ENCODE results near the gene COPG2. TPM values are rescaled to one million over a fixed set of nuclear protein-coding genes. Genes with fewer than 3 reads are reported as not detected.
A peak's percentile ranks its signal among the peaks of the same experiment; 100 is the strongest.
"Not testable (repeated sequence)": the region's sequence is repeated elsewhere in the genome, so short reads cannot be mapped to it uniquely, and the experiment has no call there.

The COPG2 gene
- total and polyA plus RNA-seq, 5 donors from 2014 or later = 1.1 to 6.1 (median 1.7) TPM

GRCh38 chr7:130699686-130700085 is 31.1 kb upstream of the COPG2 start:
- ATAC-seq (ENCODE audit: low read depth in 2 of 2) (no peak), DNase-seq (no peak)
- Histone ChIP-seq H3K4me3 (ENCODE audit: low read depth, low read length) (no peak overlapping the region), H3K27me3 (ENCODE audit: control insufficient read depth, insufficient read depth, low read length) (peaks cover 2% of the 10 kb centered on the region), H3K27ac (ENCODE audit: insufficient read depth, low read length, poor library complexity, severe bottlenecking) (no peak overlapping the region), H3K9me3 (ENCODE audit: control insufficient read depth in 2 of 2, low read length in 2 of 2) (no peaks in the 10 kb centered on the region), H3K36me3 (ENCODE audit: control insufficient read depth, insufficient read depth, low read length) (no peaks in the 10 kb centered on the region), H3K4me1 (ENCODE audit: control insufficient read depth, insufficient read depth, low read length, poor library complexity, severe bottlenecking) (no peaks in the 10 kb centered on the region)
- Mint-ChIP-seq H3K36me3 (no peaks in the 10 kb centered on the region), H3K9me3 (peaks cover 0 to 6% (median 0%) of the 10 kb centered on the region in 7 donors), H3K27ac (no peak overlapping the region), H3K4me3 (no peak overlapping the region), H3K27me3 (peaks cover 8% of the 10 kb centered on the region), H3K4me1 (no peaks in the 10 kb centered on the region)

DNA sequence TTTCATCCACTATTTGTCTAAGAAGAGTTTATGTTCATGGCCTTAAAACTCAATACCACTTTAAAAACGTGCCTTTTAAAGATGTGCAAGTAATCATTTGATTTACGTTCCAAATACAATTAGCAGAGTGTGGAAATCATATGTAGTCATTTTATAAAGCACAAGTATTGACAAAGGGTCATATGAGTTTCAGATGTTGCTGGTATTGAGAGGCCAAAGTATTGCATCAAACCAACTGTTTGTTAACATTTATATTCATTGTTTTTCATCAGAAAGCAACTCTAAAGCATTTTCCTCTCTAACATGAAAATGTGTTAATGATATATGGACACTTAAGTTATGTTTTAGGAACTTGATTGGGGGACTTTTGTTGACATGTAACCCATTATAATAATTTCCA is 29.3 kb upstream of the COPG2 start:
- Histone ChIP-seq H3K4me1 (ENCODE audit: control insufficient read depth, insufficient read depth, low read length, poor library complexity, severe bottlenecking) (no peaks in the 10 kb centered on the region), H3K36me3 (ENCODE audit: control insufficient read depth, insufficient read depth, low read length) (no peaks in the 10 kb centered on the region), H3K4me3 (ENCODE audit: low read depth, low read length) (no peak overlapping the region), H3K27me3 (ENCODE audit: control insufficient read depth, insufficient read depth, low read length) (no peaks in the 10 kb centered on the region), H3K9me3 (ENCODE audit: control insufficient read depth in 2 of 2, low read length in 2 of 2) (no peaks in the 10 kb centered on the region), H3K27ac (ENCODE audit: insufficient read depth, low read length, poor library complexity, severe bottlenecking) (no peak overlapping the region)
- Mint-ChIP-seq H3K4me1 (no peaks in the 10 kb centered on the region), H3K9me3 (peaks cover 0 to 7% (median 0%) of the 10 kb centered on the region in 7 donors), H3K27me3 (peaks cover 8% of the 10 kb centered on the region), H3K27ac (no peak overlapping the region), H3K36me3 (no peaks in the 10 kb centered on the region), H3K4me3 (no peak overlapping the region)
- DNase-seq (no peak), ATAC-seq (ENCODE audit: low read depth in 2 of 2) (no peak)

DNA sequence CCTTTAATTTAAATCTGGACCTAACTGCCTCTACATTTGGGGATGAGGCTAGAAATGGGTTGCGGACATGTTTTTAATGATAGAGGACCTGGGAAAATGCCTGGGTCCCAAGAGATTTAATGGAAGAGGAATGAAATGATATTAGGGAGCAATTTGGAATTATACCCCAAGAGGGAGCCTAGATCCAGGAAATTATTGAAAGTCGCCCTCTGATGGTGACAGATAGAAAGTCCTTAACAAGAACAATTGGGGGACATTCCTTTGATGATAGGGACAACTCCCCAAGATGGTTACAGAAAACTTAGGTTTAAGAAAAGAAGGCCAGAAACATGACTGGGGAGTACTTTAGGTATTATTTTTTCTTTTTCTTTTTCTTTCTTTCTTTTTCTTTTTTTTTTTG is 27.3 kb upstream of the COPG2 start:
- no peak overlapping the region for H3K4me3 Mint-ChIP-seq
- no peaks in the 10 kb centered on the region for H3K36me3 ChIP-seq (ENCODE audit: control insufficient read depth, insufficient read depth, low read length)
- H3K27me3 ChIP-seq (ENCODE audit: control insufficient read depth, insufficient read depth, low read length) = no peaks in the 10 kb centered on the region
- H3K27ac ChIP-seq (ENCODE audit: insufficient read depth, low read length, poor library complexity, severe bottlenecking) = no peak overlapping the region
- ATAC-seq (ENCODE audit: low read depth in 2 of 2) (no peak), DNase-seq (peak in 1 of 3 donors; percentile 9)
- peaks cover 3 to 7% of the 10 kb centered on the region in 2 experiments for H3K9me3 ChIP-seq (ENCODE audit: control insufficient read depth in 2 of 2, low read length in 2 of 2)
- no peaks in the 10 kb centered on the region for H3K4me1 Mint-ChIP-seq
- no peak overlapping the region for H3K4me3 ChIP-seq (ENCODE audit: low read depth, low read length)
- peaks cover 0 to 15% (median 8%) of the 10 kb centered on the region in 7 donors for H3K9me3 Mint-ChIP-seq
- no peak overlapping the region for H3K27ac Mint-ChIP-seq
- H3K4me1 ChIP-seq (ENCODE audit: control insufficient read depth, insufficient read depth, low read length, poor library complexity, severe bottlenecking) = no peaks in the 10 kb centered on the region
- no peaks in the 10 kb centered on the region for H3K36me3 Mint-ChIP-seq
- H3K27me3 Mint-ChIP-seq = peaks cover 8% of the 10 kb centered on the region

- not testable (repeated sequence) for H3K4me3 ChIP-seq (ENCODE audit: low read depth, low read length); H3K27me3 Mint-ChIP-seq; H3K27me3 ChIP-seq (ENCODE audit: control insufficient read depth, insufficient read depth, low read length); H3K27ac ChIP-seq (ENCODE audit: insufficient read depth, low read length, poor library complexity, severe bottlenecking); DNase-seq; H3K27ac Mint-ChIP-seq; H3K36me3 ChIP-seq (ENCODE audit: control insufficient read depth, insufficient read depth, low read length); H3K36me3 Mint-ChIP-seq; H3K4me1 Mint-ChIP-seq; ATAC-seq (ENCODE audit: low read depth in 2 of 2); H3K4me1 ChIP-seq (ENCODE audit: control insufficient read depth, insufficient read depth, low read length, poor library complexity, severe bottlenecking); H3K4me3 Mint-ChIP-seq
- peaks cover 0 to 18% (median 7%) of the 10 kb centered on the region in 7 donors for H3K9me3 Mint-ChIP-seq
- H3K9me3 ChIP-seq (ENCODE audit: control insufficient read depth in 2 of 2, low read length in 2 of 2) = peaks cover 24 to 35% of the 10 kb centered on the region in 2 experiments
Observed at GRCh38 chr7:130692396-130692795, 23.8 kb upstream of the COPG2 start.

- Mint-ChIP-seq H3K9me3 (peaks cover 0 to 20% (median 9%) of the 10 kb centered on the region in 7 donors), H3K36me3 (no peaks in the 10 kb centered on the region), H3K27me3 (peaks cover under 1% of the 10 kb centered on the region), H3K27ac (no peak overlapping the region), H3K4me1 (no peaks in the 10 kb centered on the region), H3K4me3 (no peak overlapping the region)
- no peak overlapping the region for H3K4me3 ChIP-seq (ENCODE audit: low read depth, low read length)
- peaks cover 28 to 35% of the 10 kb centered on the region in 2 experiments for H3K9me3 ChIP-seq (ENCODE audit: control insufficient read depth in 2 of 2, low read length in 2 of 2)
- peaks cover 16% of the 10 kb centered on the region for H3K27me3 ChIP-seq (ENCODE audit: control insufficient read depth, insufficient read depth, low read length)
- no peaks in the 10 kb centered on the region for H3K36me3 ChIP-seq (ENCODE audit: control insufficient read depth, insufficient read depth, low read length)
- ATAC-seq (ENCODE audit: low read depth in 2 of 2) (no peak), DNase-seq (peak in 1 of 3 donors; percentile 8)
- H3K27ac ChIP-seq (ENCODE audit: insufficient read depth, low read length, poor library complexity, severe bottlenecking) = no peak overlapping the region
- H3K4me1 ChIP-seq (ENCODE audit: control insufficient read depth, insufficient read depth, low read length, poor library complexity, severe bottlenecking) = no peaks in the 10 kb centered on the region
Observed at GRCh38 chr7:130689683-130690082, 21.1 kb upstream of the COPG2 start.

GRCh38 chr7:130683026-130683425 is 14.5 kb upstream of the COPG2 start:
- H3K4me3 ChIP-seq (ENCODE audit: low read depth, low read length) = no peak overlapping the region
- H3K27me3 ChIP-seq (ENCODE audit: control insufficient read depth, insufficient read depth, low read length) = peaks cover 21% of the 10 kb centered on the region
- peaks cover 0 to 6% (median 2%) of the 10 kb centered on the region in 7 donors for H3K9me3 Mint-ChIP-seq
- H3K4me1 ChIP-seq (ENCODE audit: control insufficient read depth, insufficient read depth, low read length, poor library complexity, severe bottlenecking) = no peaks in the 10 kb centered on the region
- no peak overlapping the region for H3K27ac Mint-ChIP-seq
- H3K4me3 Mint-ChIP-seq = no peak overlapping the region
- peaks cover 5% of the 10 kb centered on the region for H3K27me3 Mint-ChIP-seq
- DNase-seq (no peak), ATAC-seq (ENCODE audit: low read depth in 2 of 2) (no peak)
- no peaks in the 10 kb centered on the region for H3K4me1 Mint-ChIP-seq
- H3K36me3 Mint-ChIP-seq = no peaks in the 10 kb centered on the region
- peaks cover 7 to 9% of the 10 kb centered on the region in 2 experiments for H3K9me3 ChIP-seq (ENCODE audit: control insufficient read depth in 2 of 2, low read length in 2 of 2)
- no peak overlapping the region for H3K27ac ChIP-seq (ENCODE audit: insufficient read depth, low read length, poor library complexity, severe bottlenecking)
- H3K36me3 ChIP-seq (ENCODE audit: control insufficient read depth, insufficient read depth, low read length) = no peaks in the 10 kb centered on the region

DNA sequence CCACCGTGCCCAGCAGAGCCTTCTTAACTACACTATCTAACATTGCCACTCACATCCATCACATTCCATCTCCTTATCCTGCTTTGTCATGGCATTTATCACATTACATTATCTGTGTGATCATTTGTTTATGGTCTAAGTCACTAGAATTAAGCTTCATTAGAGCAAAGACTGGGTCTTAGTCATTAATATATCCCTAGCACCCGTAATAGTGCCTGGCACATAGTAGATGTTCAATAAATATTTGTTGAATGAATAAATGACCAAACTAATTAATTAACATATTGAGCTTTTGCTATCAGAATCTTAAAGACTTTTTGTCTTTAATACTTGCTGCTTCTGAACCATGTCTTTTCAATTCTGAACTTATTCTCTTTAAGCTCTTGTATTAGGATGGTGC is 5.9 kb upstream of the COPG2 start:
- H3K9me3 ChIP-seq (ENCODE audit: control insufficient read depth in 2 of 2, low read length in 2 of 2) = no peaks in the 10 kb centered on the region
- no peaks in the 10 kb centered on the region for H3K27me3 Mint-ChIP-seq
- no peaks in the 10 kb centered on the region for H3K36me3 Mint-ChIP-seq
- DNase-seq (no peak), ATAC-seq (ENCODE audit: low read depth in 2 of 2) (no peak)
- H3K27ac ChIP-seq (ENCODE audit: insufficient read depth, low read length, poor library complexity, severe bottlenecking) = no peak overlapping the region
- H3K27ac Mint-ChIP-seq = no peak overlapping the region
- H3K9me3 Mint-ChIP-seq = peaks cover 0 to 3% (median 0%) of the 10 kb centered on the region in 7 donors
- H3K4me1 ChIP-seq (ENCODE audit: control insufficient read depth, insufficient read depth, low read length, poor library complexity, severe bottlenecking) = no peaks in the 10 kb centered on the region
- no peaks in the 10 kb centered on the region for H3K36me3 ChIP-seq (ENCODE audit: control insufficient read depth, insufficient read depth, low read length)
- no peak overlapping the region for H3K4me3 ChIP-seq (ENCODE audit: low read depth, low read length)
- H3K4me1 Mint-ChIP-seq = peaks cover 0 to 2% (median under 1%) of the 10 kb centered on the region in 4 donors
- H3K4me3 Mint-ChIP-seq = no peak overlapping the region
- peaks cover 4% of the 10 kb centered on the region for H3K27me3 ChIP-seq (ENCODE audit: control insufficient read depth, insufficient read depth, low read length)

DNA sequence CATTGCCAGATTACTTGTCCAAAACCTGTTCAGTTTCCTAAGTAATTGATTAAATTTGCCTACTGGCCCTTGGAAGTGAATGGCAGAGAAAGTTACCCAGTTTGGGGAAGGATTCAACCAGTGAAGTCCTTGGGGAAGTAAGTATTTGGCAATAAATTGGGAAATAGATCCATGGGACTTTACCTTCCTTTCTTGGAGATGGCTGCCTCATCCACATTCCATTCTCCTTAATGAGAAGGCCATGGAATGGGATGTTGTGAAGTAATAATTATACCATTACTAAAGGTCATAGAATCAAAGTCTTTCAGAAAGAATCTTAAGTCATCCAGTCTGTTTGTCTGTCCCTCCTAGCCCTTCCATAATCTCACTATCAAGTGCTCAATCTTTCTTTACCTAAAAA is 4.5 kb upstream of the COPG2 start:
- Histone ChIP-seq H3K4me1 (ENCODE audit: control insufficient read depth, insufficient read depth, low read length, poor library complexity, severe bottlenecking) (peaks cover 4% of the 10 kb centered on the region), H3K4me3 (ENCODE audit: low read depth, low read length) (no peak overlapping the region), H3K27me3 (ENCODE audit: control insufficient read depth, insufficient read depth, low read length) (peaks cover 4% of the 10 kb centered on the region), H3K36me3 (ENCODE audit: control insufficient read depth, insufficient read depth, low read length) (no peaks in the 10 kb centered on the region), H3K9me3 (ENCODE audit: control insufficient read depth in 2 of 2, low read length in 2 of 2) (no peaks in the 10 kb centered on the region), H3K27ac (ENCODE audit: insufficient read depth, low read length, poor library complexity, severe bottlenecking) (no peak overlapping the region)
- no peaks in the 10 kb centered on the region for H3K36me3 Mint-ChIP-seq
- H3K4me1 Mint-ChIP-seq = peaks cover 0 to 7% (median 2%) of the 10 kb centered on the region in 4 donors
- ATAC-seq (ENCODE audit: low read depth in 2 of 2) (no peak), DNase-seq (no peak)
- H3K9me3 Mint-ChIP-seq = peaks cover 0 to 3% (median 0%) of the 10 kb centered on the region in 7 donors
- no peak overlapping the region for H3K27ac Mint-ChIP-seq
- H3K27me3 Mint-ChIP-seq = no peaks in the 10 kb centered on the region
- no peak overlapping the region for H3K4me3 Mint-ChIP-seq

Data from CD4-positive, CD25-positive, alpha-beta regulatory T cell (primary cell).